ENCODE data around the gene AGBL1. TPM values are rescaled to one million over a fixed set of nuclear protein-coding genes. Genes with fewer than 3 reads are reported as not detected.

The AGBL1 gene
- total and polyA plus RNA-seq, 4 donors: not detected

DNA sequence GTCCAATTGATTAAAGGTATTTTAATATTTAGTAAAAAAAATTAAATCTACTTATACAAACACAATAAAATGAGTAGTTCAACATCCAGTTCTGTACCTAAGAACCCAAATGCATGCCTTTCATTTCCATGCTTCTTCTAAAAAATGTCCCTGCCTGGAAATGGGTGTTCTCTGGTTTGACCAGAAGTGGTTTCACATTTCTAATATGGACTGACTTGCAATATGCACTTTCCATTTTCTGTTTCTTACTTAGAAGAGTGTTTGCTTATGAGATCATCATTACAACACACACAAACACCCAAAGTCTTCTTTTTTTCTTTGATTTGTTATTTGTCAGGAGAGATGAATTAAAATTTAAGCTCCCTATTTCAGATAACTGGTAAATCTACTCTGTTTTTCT, 879.6 kb downstream of the AGBL1 start:
- Histone ChIP-seq H3K4me1 (ENCODE audit: control insufficient read depth in 4 of 4, insufficient read depth in 4 of 4, low read length in 3 of 4) (no peaks in the 10 kb centered on the region), H3K4me3 (ENCODE audit: low read depth in 1 of 3, low read length in 3 of 3) (no peak overlapping the region), H3K9ac (ENCODE audit: low read depth in 1 of 2, low read length in 2 of 2) (no peak overlapping the region), H3K27me3 (ENCODE audit: control insufficient read depth in 4 of 4, insufficient read depth in 4 of 4, low read length in 3 of 4) (peaks cover 0 to 2% (median 0%) of the 10 kb centered on the region in 4 donors), H3K27ac (ENCODE audit: low read depth in 1 of 2, low read length in 2 of 2) (no peak overlapping the region), H3K36me3 (ENCODE audit: control insufficient read depth in 4 of 4, insufficient read depth in 3 of 4, low read depth in 1 of 4, low read length in 3 of 4) (no peaks in the 10 kb centered on the region), H3K9me3 (ENCODE audit: control insufficient read depth in 4 of 4, low read length in 3 of 4) (no peaks in the 10 kb centered on the region)
- TF ChIP-seq YY1 (IDR thresholded peaks at IDR 0.05): no peak
- TF ChIP-seq HNF4G (IDR thresholded peaks at IDR 0.05): no peak
- TF ChIP-seq GABPA (IDR thresholded peaks at IDR 0.05 in 1 of 2, conservative IDR thresholded peaks at IDR 0.05 in 1 of 2): no peak
- no peak for TF ChIP-seq FOXA2 (IDR thresholded peaks at IDR 0.05)
- no peak for TF ChIP-seq JUND (IDR thresholded peaks at IDR 0.05)
- no peak for TF ChIP-seq ZBTB33 (IDR thresholded peaks at IDR 0.05)
- no peak for TF ChIP-seq REST (IDR thresholded peaks at IDR 0.05)
- no peak for TF ChIP-seq RXRA (IDR thresholded peaks at IDR 0.05)
- TF ChIP-seq, protein P1, sequence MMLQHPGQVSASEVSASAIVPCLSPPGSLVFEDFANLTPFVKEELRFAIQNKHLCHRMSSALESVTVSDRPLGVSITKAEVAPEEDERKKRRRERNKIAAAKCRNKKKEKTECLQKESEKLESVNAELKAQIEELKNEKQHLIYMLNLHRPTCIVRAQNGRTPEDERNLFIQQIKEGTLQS (IDR thresholded peaks at IDR 0.05): no peak
- TF ChIP-seq RAD21 (IDR thresholded peaks at IDR 0.05): no peak
- no peak for TF ChIP-seq NR2F2 (IDR thresholded peaks at IDR 0.05)
- TF ChIP-seq, protein P2, sequence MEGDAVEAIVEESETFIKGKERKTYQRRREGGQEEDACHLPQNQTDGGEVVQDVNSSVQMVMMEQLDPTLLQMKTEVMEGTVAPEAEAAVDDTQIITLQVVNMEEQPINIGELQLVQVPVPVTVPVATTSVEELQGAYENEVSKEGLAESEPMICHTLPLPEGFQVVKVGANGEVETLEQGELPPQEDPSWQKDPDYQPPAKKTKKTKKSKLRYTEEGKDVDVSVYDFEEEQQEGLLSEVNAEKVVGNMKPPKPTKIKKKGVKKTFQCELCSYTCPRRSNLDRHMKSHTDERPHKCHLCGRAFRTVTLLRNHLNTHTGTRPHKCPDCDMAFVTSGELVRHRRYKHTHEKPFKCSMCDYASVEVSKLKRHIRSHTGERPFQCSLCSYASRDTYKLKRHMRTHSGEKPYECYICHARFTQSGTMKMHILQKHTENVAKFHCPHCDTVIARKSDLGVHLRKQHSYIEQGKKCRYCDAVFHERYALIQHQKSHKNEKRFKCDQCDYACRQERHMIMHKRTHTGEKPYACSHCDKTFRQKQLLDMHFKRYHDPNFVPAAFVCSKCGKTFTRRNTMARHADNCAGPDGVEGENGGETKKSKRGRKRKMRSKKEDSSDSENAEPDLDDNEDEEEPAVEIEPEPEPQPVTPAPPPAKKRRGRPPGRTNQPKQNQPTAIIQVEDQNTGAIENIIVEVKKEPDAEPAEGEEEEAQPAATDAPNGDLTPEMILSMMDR (IDR thresholded peaks at IDR 0.05; ENCODE audit: low read depth, low read length, missing input control): no peak
- no peak for TF ChIP-seq EGR1 (IDR thresholded peaks at IDR 0.05; ENCODE audit: low read depth in 2 of 2)
- no peak for TF ChIP-seq SP1 (IDR thresholded peaks at IDR 0.05)
- TF ChIP-seq FOXA1 (IDR thresholded peaks at IDR 0.05): no peak
- no peak for TF ChIP-seq MAX (IDR thresholded peaks at IDR 0.05)
- no peak for TF ChIP-seq HNF4A (conservative IDR thresholded peaks at IDR 0.05)
- no peak for DNase-seq (ENCODE audit: low spot score)

DNA sequence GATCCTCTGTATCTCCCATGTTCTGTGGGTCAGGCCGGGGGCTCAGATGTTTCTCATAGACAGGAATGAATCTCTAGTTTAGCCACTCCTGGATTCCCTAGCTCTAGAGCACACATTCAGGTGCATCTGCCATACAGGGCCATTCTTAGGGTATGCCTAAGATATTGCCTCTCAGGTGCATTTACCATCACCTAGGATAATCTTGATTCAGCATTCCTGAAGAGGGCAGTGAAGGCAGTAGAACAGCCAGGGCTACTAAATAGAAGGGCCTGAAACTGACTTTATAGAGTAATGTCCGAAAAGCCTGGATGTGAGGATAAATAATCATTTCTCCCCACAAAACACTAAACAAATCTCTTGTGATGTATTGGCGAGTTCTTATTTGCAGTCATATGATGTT, 882.0 kb downstream of the AGBL1 start:
- Histone ChIP-seq H3K9ac (ENCODE audit: low read depth in 1 of 2, low read length in 2 of 2) (no peak overlapping the region), H3K27ac (ENCODE audit: low read depth in 1 of 2, low read length in 2 of 2) (no peak overlapping the region), H3K9me3 (ENCODE audit: control insufficient read depth in 4 of 4, low read length in 3 of 4) (no peaks in the 10 kb centered on the region), H3K4me1 (ENCODE audit: control insufficient read depth in 4 of 4, insufficient read depth in 4 of 4, low read length in 3 of 4) (no peaks in the 10 kb centered on the region), H3K4me3 (ENCODE audit: low read depth in 1 of 3, low read length in 3 of 3) (no peak overlapping the region), H3K36me3 (ENCODE audit: control insufficient read depth in 4 of 4, insufficient read depth in 3 of 4, low read depth in 1 of 4, low read length in 3 of 4) (no peaks in the 10 kb centered on the region), H3K27me3 (ENCODE audit: control insufficient read depth in 4 of 4, insufficient read depth in 4 of 4, low read length in 3 of 4) (peaks cover 0 to 2% (median 0%) of the 10 kb centered on the region in 4 donors)
- WGBS: 69% methylated on average over 3 of the region's 3 CpGs
- DNase-seq (ENCODE audit: low spot score): no peak
- no peak for TF ChIP-seq FOXA1 (IDR thresholded peaks at IDR 0.05)
- no peak for TF ChIP-seq JUND (IDR thresholded peaks at IDR 0.05)
- no peak for TF ChIP-seq SP1 (IDR thresholded peaks at IDR 0.05)
- TF ChIP-seq REST (IDR thresholded peaks at IDR 0.05): no peak
- TF ChIP-seq MAX (IDR thresholded peaks at IDR 0.05): no peak
- TF ChIP-seq, protein P1 (IDR thresholded peaks at IDR 0.05): no peak
- TF ChIP-seq ZBTB33 (IDR thresholded peaks at IDR 0.05): no peak
- TF ChIP-seq RAD21 (IDR thresholded peaks at IDR 0.05): no peak
- TF ChIP-seq EGR1 (IDR thresholded peaks at IDR 0.05; ENCODE audit: low read depth in 2 of 2): no peak
